Measurements from ENCODE around the gene DLST.

Gene DLST

GRCh38 chr14:74875204-74875603 is 6.5 kb upstream of the DLST start:
- H3K4me3 Mint-ChIP-seq = peak overlapping the region; percentile 34
- no peaks in the 10 kb centered on the region for H3K36me3 Mint-ChIP-seq (ENCODE audit: low read depth)
- no peak for ATAC-seq

GRCh38 chr14:74875941-74876913 is 5.5 kb upstream of the DLST start, which contains the start of gene PROX2:
TSS of gene PROX2 (minus strand) at chr14:74876145. CDS start at chr14:74863834, 12,311 bp downstream.
- DNase-seq = peak; percentile 40

More at GRCh38 chr14:74875204-74875603, 6.5 kb upstream of the DLST start:
- H3K27me3 Mint-ChIP-seq = no peaks in the 10 kb centered on the region
- DNase-seq = no peak
- peaks cover 30% of the 10 kb centered on the region for H3K4me1 Mint-ChIP-seq
- H3K27ac Mint-ChIP-seq = peak overlapping the region; percentile 14
- H3K9me3 Mint-ChIP-seq = no peaks in the 10 kb centered on the region

GRCh38 chr14:74879427-74880182 is 2.1 kb upstream of the DLST start:
- peaks cover 62% of the 10 kb centered on the region for H3K4me1 Mint-ChIP-seq
- H3K27me3 Mint-ChIP-seq = no peaks in the 10 kb centered on the region

More at GRCh38 chr14:74875941-74876913, 5.5 kb upstream of the DLST start, which contains the start of gene PROX2:
- Mint-ChIP-seq H3K4me3 (peak within 1 kb of the TSS; percentile 34), H3K36me3 (ENCODE audit: low read depth) (no peaks in the 10 kb centered on the region), H3K27ac (peak within 1 kb of the TSS; percentile 72), H3K9me3 (no peaks in the 10 kb centered on the region), H3K4me1 (peaks cover 39% of the 10 kb centered on the region), H3K27me3 (no peaks in the 10 kb centered on the region)
- ATAC-seq = peak; percentile 60

GRCh38 chr14:74882103-74882920 is 596 bp downstream of the DLST start:
- H3K4me1 Mint-ChIP-seq = peaks cover 66% of the 10 kb centered on the region
- peak overlapping the region; percentile 97 for H3K4me3 Mint-ChIP-seq
- no peaks in the 10 kb centered on the region for H3K9me3 Mint-ChIP-seq
- peak overlapping the region; percentile 94 for H3K27ac Mint-ChIP-seq
- H3K27me3 Mint-ChIP-seq = no peaks in the 10 kb centered on the region
- H3K36me3 Mint-ChIP-seq (ENCODE audit: low read depth) = peaks cover 23% of the 10 kb centered on the region
- peak; percentile 45 for ATAC-seq
- DNase-seq = peak; percentile 56

More at GRCh38 chr14:74879427-74880182, 2.1 kb upstream of the DLST start:
- Mint-ChIP-seq H3K36me3 (ENCODE audit: low read depth) (peaks cover 16% of the 10 kb centered on the region), H3K9me3 (no peaks in the 10 kb centered on the region), H3K27ac (peak overlapping the region; percentile 79), H3K4me3 (no peak overlapping the region)
- DNase-seq (no peak), ATAC-seq (no peak)

- no peak overlapping the region for H3K4me3 Mint-ChIP-seq
- H3K9me3 Mint-ChIP-seq = no peaks in the 10 kb centered on the region
- H3K36me3 Mint-ChIP-seq (ENCODE audit: low read depth) = peaks cover 45% of the 10 kb centered on the region
- no peaks in the 10 kb centered on the region for H3K27me3 Mint-ChIP-seq
- H3K27ac Mint-ChIP-seq = no peak overlapping the region
- DNase-seq (no peak), ATAC-seq (no peak)
- H3K4me1 Mint-ChIP-seq = peaks cover 55% of the 10 kb centered on the region
Observed at GRCh38 chr14:74886001-74886400, 4.3 kb downstream of the DLST start.

- H3K27me3 Mint-ChIP-seq = no peaks in the 10 kb centered on the region
- peak overlapping the region; percentile 42 for H3K27ac Mint-ChIP-seq
- no peak for DNase-seq
- H3K36me3 Mint-ChIP-seq (ENCODE audit: low read depth) = peaks cover 47% of the 10 kb centered on the region
- no peak for ATAC-seq
- no peak overlapping the region for H3K4me3 Mint-ChIP-seq
- H3K4me1 Mint-ChIP-seq = peaks cover 45% of the 10 kb centered on the region
- H3K9me3 Mint-ChIP-seq = no peaks in the 10 kb centered on the region
Observed at GRCh38 chr14:74888164-74889158, 6.7 kb downstream of the DLST start.

GRCh38 chr14:74890262-74890661 is 8.5 kb downstream of the DLST start:
- Mint-ChIP-seq H3K4me1 (peaks cover 27% of the 10 kb centered on the region), H3K27me3 (no peaks in the 10 kb centered on the region), H3K36me3 (ENCODE audit: low read depth) (peaks cover 54% of the 10 kb centered on the region), H3K4me3 (no peak overlapping the region), H3K27ac (no peak overlapping the region), H3K9me3 (no peaks in the 10 kb centered on the region)
- ATAC-seq (no peak), DNase-seq (no peak)

- Mint-ChIP-seq H3K4me3 (no peak overlapping the region), H3K27me3 (no peaks in the 10 kb centered on the region), H3K4me1 (peaks cover 13% of the 10 kb centered on the region), H3K27ac (no peak overlapping the region), H3K9me3 (no peaks in the 10 kb centered on the region), H3K36me3 (ENCODE audit: low read depth) (peaks cover 56% of the 10 kb centered on the region)
- DNase-seq (no peak), ATAC-seq (no peak)
Observed at GRCh38 chr14:74891870-74892269, 10.2 kb downstream of the DLST start.

GRCh38 chr14:74892745-74893144 is 11.0 kb downstream of the DLST start:
- H3K4me1 Mint-ChIP-seq = peaks cover 13% of the 10 kb centered on the region
- H3K27ac Mint-ChIP-seq = no peak overlapping the region
- DNase-seq = no peak
- ATAC-seq = no peak
- H3K4me3 Mint-ChIP-seq = no peak overlapping the region
- peaks cover 60% of the 10 kb centered on the region for H3K36me3 Mint-ChIP-seq (ENCODE audit: low read depth)
- H3K9me3 Mint-ChIP-seq = no peaks in the 10 kb centered on the region
- no peaks in the 10 kb centered on the region for H3K27me3 Mint-ChIP-seq

GRCh38 chr14:74893614-74894091 is 11.9 kb downstream of the DLST start:
- peaks cover 10% of the 10 kb centered on the region for H3K4me1 Mint-ChIP-seq
- DNase-seq (no peak), ATAC-seq (no peak)
- peaks cover 55% of the 10 kb centered on the region for H3K36me3 Mint-ChIP-seq (ENCODE audit: low read depth)
- H3K27ac Mint-ChIP-seq = peak overlapping the region; percentile 28
- H3K9me3 Mint-ChIP-seq = no peaks in the 10 kb centered on the region
- H3K27me3 Mint-ChIP-seq = no peaks in the 10 kb centered on the region
- no peak overlapping the region for H3K4me3 Mint-ChIP-seq

- no peaks in the 10 kb centered on the region for H3K9me3 Mint-ChIP-seq
- peaks cover 61% of the 10 kb centered on the region for H3K36me3 Mint-ChIP-seq (ENCODE audit: low read depth)
- no peak overlapping the region for H3K4me3 Mint-ChIP-seq
- peaks cover 6% of the 10 kb centered on the region for H3K4me1 Mint-ChIP-seq
- no peak overlapping the region for H3K27ac Mint-ChIP-seq
- no peaks in the 10 kb centered on the region for H3K27me3 Mint-ChIP-seq
- DNase-seq (no peak), ATAC-seq (no peak)
Observed at GRCh38 chr14:74896400-74896799, 14.7 kb downstream of the DLST start.

- DNase-seq = no peak
Observed at GRCh38 chr14:74897642-74898041, 15.9 kb downstream of the DLST start.

GRCh38 chr14:74898083-74898482 is 16.4 kb downstream of the DLST start:
- DNase-seq (no peak), ATAC-seq (no peak)
- Mint-ChIP-seq H3K9me3 (no peaks in the 10 kb centered on the region), H3K4me3 (no peak overlapping the region), H3K36me3 (ENCODE audit: low read depth) (peaks cover 57% of the 10 kb centered on the region), H3K27ac (no peak overlapping the region), H3K27me3 (no peaks in the 10 kb centered on the region), H3K4me1 (peaks cover 3% of the 10 kb centered on the region)

More at GRCh38 chr14:74897642-74898041, 15.9 kb downstream of the DLST start:
- no peak for ATAC-seq
- Mint-ChIP-seq H3K9me3 (no peaks in the 10 kb centered on the region), H3K4me1 (peaks cover 4% of the 10 kb centered on the region), H3K36me3 (ENCODE audit: low read depth) (peaks cover 53% of the 10 kb centered on the region), H3K4me3 (no peak overlapping the region), H3K27me3 (no peaks in the 10 kb centered on the region), H3K27ac (no peak overlapping the region)
